Measurements from ENCODE around the gene COL11A1.
"Not testable (repeated sequence)": the region's sequence is repeated elsewhere in the genome, so short reads cannot be mapped to it uniquely, and the experiment has no call there.

The COL11A1 gene

GRCh38 chr1:102961549-102961948, 146.8 kb downstream of the COL11A1 start:
- DNase-seq (ENCODE audit: insufficient read length): no peak
- no peak for FAIRE-seq
- no peak for TF ChIP-seq POLR2A (IDR thresholded peaks at IDR 0.05; ENCODE audit: low read depth, low read length)
- TF ChIP-seq TAF1 (IDR thresholded peaks at IDR 0.05; ENCODE audit: borderline replicate concordance, low read depth, low read length): no peak
- no peak for TF ChIP-seq POLR2AphosphoS5 (IDR thresholded peaks at IDR 0.05; ENCODE audit: low read depth, low read length)

- DNase-seq (ENCODE audit: insufficient read length) (no peak), FAIRE-seq (no peak)
- TF ChIP-seq POLR2A (IDR thresholded peaks at IDR 0.05; ENCODE audit: low read depth, low read length): no peak
- TF ChIP-seq POLR2AphosphoS5 (IDR thresholded peaks at IDR 0.05; ENCODE audit: low read depth, low read length): no peak
- TF ChIP-seq TAF1 (IDR thresholded peaks at IDR 0.05; ENCODE audit: borderline replicate concordance, low read depth, low read length): no peak
Measured at GRCh38 chr1:102954576-102954975, 153.7 kb downstream of the COL11A1 start.

- FAIRE-seq (no peak), DNase-seq (ENCODE audit: insufficient read length) (no peak)
- TF ChIP-seq TAF1 (IDR thresholded peaks at IDR 0.05; ENCODE audit: borderline replicate concordance, low read depth, low read length) (no peak), POLR2AphosphoS5 (IDR thresholded peaks at IDR 0.05; ENCODE audit: low read depth, low read length) (no peak), POLR2A (IDR thresholded peaks at IDR 0.05; ENCODE audit: low read depth, low read length) (no peak)
Measured at GRCh38 chr1:102952400-102952799, 155.9 kb downstream of the COL11A1 start.

- DNase-seq (ENCODE audit: insufficient read length): no peak
- no peak for FAIRE-seq
- TF ChIP-seq POLR2AphosphoS5 (IDR thresholded peaks at IDR 0.05; ENCODE audit: low read depth, low read length) (no peak), POLR2A (IDR thresholded peaks at IDR 0.05; ENCODE audit: low read depth, low read length) (no peak), TAF1 (IDR thresholded peaks at IDR 0.05; ENCODE audit: borderline replicate concordance, low read depth, low read length) (no peak)
Measured at GRCh38 chr1:102942324-102942723, 166.0 kb downstream of the COL11A1 start.

- FAIRE-seq (no peak), DNase-seq (ENCODE audit: insufficient read length) (no peak)
- TF ChIP-seq POLR2A (IDR thresholded peaks at IDR 0.05; ENCODE audit: low read depth, low read length): no peak
- TF ChIP-seq TAF1 (IDR thresholded peaks at IDR 0.05; ENCODE audit: borderline replicate concordance, low read depth, low read length): no peak
- no peak for TF ChIP-seq POLR2AphosphoS5 (IDR thresholded peaks at IDR 0.05; ENCODE audit: low read depth, low read length)
Measured at GRCh38 chr1:102941366-102941947, 166.9 kb downstream of the COL11A1 start.

- TF ChIP-seq TAF1 (IDR thresholded peaks at IDR 0.05; ENCODE audit: borderline replicate concordance, low read depth, low read length) (no peak), POLR2AphosphoS5 (IDR thresholded peaks at IDR 0.05; ENCODE audit: low read depth, low read length) (no peak), POLR2A (IDR thresholded peaks at IDR 0.05; ENCODE audit: low read depth, low read length) (no peak)
- FAIRE-seq: no peak
Measured at GRCh38 chr1:102937401-102937800, 170.9 kb downstream of the COL11A1 start.

GRCh38 chr1:102933362-102933761, 175.0 kb downstream of the COL11A1 start:
- FAIRE-seq; DNase-seq (ENCODE audit: insufficient read length): not testable (repeated sequence)

More at GRCh38 chr1:102937401-102937800, 170.9 kb downstream of the COL11A1 start:
- DNase-seq (ENCODE audit: insufficient read length): no peak

GRCh38 chr1:102919659-102920058, 188.7 kb downstream of the COL11A1 start:
- TF ChIP-seq POLR2A (IDR thresholded peaks at IDR 0.05; ENCODE audit: low read depth, low read length): no peak
- TF ChIP-seq TAF1 (IDR thresholded peaks at IDR 0.05; ENCODE audit: borderline replicate concordance, low read depth, low read length): no peak
- no peak for TF ChIP-seq POLR2AphosphoS5 (IDR thresholded peaks at IDR 0.05; ENCODE audit: low read depth, low read length)
- FAIRE-seq (no peak), DNase-seq (ENCODE audit: insufficient read length) (no peak)

- DNase-seq (ENCODE audit: insufficient read length): no peak
- TF ChIP-seq POLR2AphosphoS5 (IDR thresholded peaks at IDR 0.05; ENCODE audit: low read depth, low read length) (no peak), TAF1 (IDR thresholded peaks at IDR 0.05; ENCODE audit: borderline replicate concordance, low read depth, low read length) (no peak)
- no peak for FAIRE-seq
Measured at GRCh38 chr1:102901996-102902395, 206.3 kb downstream of the COL11A1 start.

GRCh38 chr1:102899935-102900334, 208.4 kb downstream of the COL11A1 start:
- no peak for FAIRE-seq
- TF ChIP-seq TAF1 (IDR thresholded peaks at IDR 0.05; ENCODE audit: borderline replicate concordance, low read depth, low read length): no peak
- no peak for TF ChIP-seq POLR2AphosphoS5 (IDR thresholded peaks at IDR 0.05; ENCODE audit: low read depth, low read length)
- no peak for TF ChIP-seq POLR2A (IDR thresholded peaks at IDR 0.05; ENCODE audit: low read depth, low read length)
- no peak for DNase-seq (ENCODE audit: insufficient read length)

- FAIRE-seq (no peak), DNase-seq (ENCODE audit: insufficient read length) (no peak)
Measured at GRCh38 chr1:102897557-102897956, 210.8 kb downstream of the COL11A1 start.

GRCh38 chr1:102896771-102897170, 211.6 kb downstream of the COL11A1 start:
- DNase-seq (ENCODE audit: insufficient read length): no peak
- no peak for FAIRE-seq
- TF ChIP-seq TAF1 (IDR thresholded peaks at IDR 0.05; ENCODE audit: borderline replicate concordance, low read depth, low read length) (no peak), POLR2AphosphoS5 (IDR thresholded peaks at IDR 0.05; ENCODE audit: low read depth, low read length) (no peak), POLR2A (IDR thresholded peaks at IDR 0.05; ENCODE audit: low read depth, low read length) (no peak)

More at GRCh38 chr1:102897557-102897956, 210.8 kb downstream of the COL11A1 start:
- TF ChIP-seq POLR2A (IDR thresholded peaks at IDR 0.05; ENCODE audit: low read depth, low read length): no peak
- TF ChIP-seq POLR2AphosphoS5 (IDR thresholded peaks at IDR 0.05; ENCODE audit: low read depth, low read length): no peak
- TF ChIP-seq TAF1 (IDR thresholded peaks at IDR 0.05; ENCODE audit: borderline replicate concordance, low read depth, low read length): no peak

- no peak for FAIRE-seq
- no peak for TF ChIP-seq POLR2AphosphoS5 (IDR thresholded peaks at IDR 0.05; ENCODE audit: low read depth, low read length)
- no peak for TF ChIP-seq POLR2A (IDR thresholded peaks at IDR 0.05; ENCODE audit: low read depth, low read length)
- no peak for TF ChIP-seq TAF1 (IDR thresholded peaks at IDR 0.05; ENCODE audit: borderline replicate concordance, low read depth, low read length)
- DNase-seq (ENCODE audit: insufficient read length): no peak
Measured at GRCh38 chr1:102896286-102896685, 212.0 kb downstream of the COL11A1 start.

Measured in GM12892 (cell line).